Vagina (tissue), 2 donors: ENCODE data around the gene TPM4. TPM values are rescaled to one million over a fixed set of nuclear protein-coding genes. Genes with fewer than 3 reads are reported as not detected.

Experiments
- DNase-seq, 2 donors: peaks; one replicate each; pipeline ENCODE4 v3.0.0-alpha.2; 2017; ENCODE audit errors: extremely low spot score in 2 of 2
- H3K27ac ChIP-seq: fragments of 200-600 bp; sonication (generic); one replicate; pipeline ENCODE4 v1.5.1; 2019
- H3K27me3 ChIP-seq: fragments of 200-600 bp; sonication (generic); one replicate; pipeline ENCODE4 v1.5.1; 2019
- H3K36me3 ChIP-seq, 2 donors: fragments of 200-600 bp; sonication (generic); one replicate each; pipeline ENCODE4 v1.5.1; 2017 to 2019
- H3K4me1 ChIP-seq: fragments of 200-600 bp; sonication (generic); one replicate; pipeline ENCODE4 v1.5.1; 2019
- H3K4me3 ChIP-seq, 2 donors: fragments of 200-600 bp; sonication (generic); 1 replicate in 1 of 2; 2 replicates in 1 of 2; pipeline ENCODE4 v1.5.1; 2016 to 2019
- H3K9me3 ChIP-seq: fragments of 200-600 bp; sonication (generic); one replicate; pipeline ENCODE4 v1.5.1; 2019
- CTCF ChIP-seq, 3 experiments: fragments of 450-650 bp in 2 of 3; fragments of 200-600 bp in 1 of 3; sonication (generic) in 1 of 3; IDR thresholded peaks; one replicate each; pipeline ENCODE4 v1.5.1; 2017 to 2019; ENCODE audit warnings: antibody characterized with exemption in 3 of 3, mild to moderate bottlenecking in 2 of 3, moderate library complexity in 2 of 3
- POLR2A ChIP-seq, 2 donors: fragments of 450-650 bp; IDR thresholded peaks; one replicate each; pipeline ENCODE4 v1.6.1; 2017; ENCODE audit warnings: antibody characterized with exemption in 2 of 2, mild to moderate bottlenecking in 2 of 2, moderate library complexity in 2 of 2
- POLR2AphosphoS5 ChIP-seq, 2 donors: sonication (generic); formaldehyde crosslinking; IDR thresholded peaks; one replicate each; pipeline ENCODE4 v1.9.0; 2017; ENCODE audit warnings: antibody characterized with exemption in 2 of 2, mild to moderate bottlenecking in 2 of 2, low read depth in 1 of 2; ENCODE audit not compliant: insufficient read depth in 1 of 2
- intact Hi-C: fragments of 100-400 bp; cut with DNase I; formaldehyde crosslinking; loops from one replicate; pipeline ENCODE4 v1.15.1; 2023
- total RNA-seq: library from RNA; depleted of rRNA; stranded (reverse); fragments of >200 nt; gene quantifications from one replicate; pipeline ENCODE4 v1.2.3, GENCODE V29; 2016

TPM4 gene
- total RNA-seq, 1 donor from 2014 or later: 409 TPM

GRCh38 chr19:16041991-16042386, 34.3 kb upstream of the TPM4 start:
- Histone ChIP-seq H3K27ac (no peak overlapping the region), H3K9me3 (no peaks in the 10 kb centered on the region), H3K4me3 (no peak overlapping the region), H3K27me3 (no peaks in the 10 kb centered on the region), H3K36me3 (no peaks in the 10 kb centered on the region), H3K4me1 (peaks cover 12% of the 10 kb centered on the region)
- intact Hi-C loops: loop anchor here (5.0 kb wide), 1 partner anchor 70 kb away; the partner anchor contains the start of gene RAB8A
- no peak for TF ChIP-seq POLR2A (IDR thresholded peaks at IDR 0.05)
- TF ChIP-seq POLR2AphosphoS5 (IDR thresholded peaks at IDR 0.05; ENCODE audit: insufficient read depth in 1 of 2, low read depth in 1 of 2): no peak
- TF ChIP-seq CTCF (IDR thresholded peaks at IDR 0.05): no peak
- no peak for DNase-seq

GRCh38 chr19:16042533-16043085, 33.7 kb upstream of the TPM4 start:
- no peaks in the 10 kb centered on the region for H3K36me3 ChIP-seq
- no peak overlapping the region for H3K27ac ChIP-seq
- intact Hi-C loops: loop anchor here (5.0 kb wide), 1 partner anchor 70 kb away; the partner anchor contains the start of gene RAB8A
- no peaks in the 10 kb centered on the region for H3K27me3 ChIP-seq
- TF ChIP-seq CTCF (IDR thresholded peaks at IDR 0.05): no peak
- no peak for TF ChIP-seq POLR2A (IDR thresholded peaks at IDR 0.05)
- no peak for TF ChIP-seq POLR2AphosphoS5 (IDR thresholded peaks at IDR 0.05; ENCODE audit: insufficient read depth in 1 of 2, low read depth in 1 of 2)
- no peaks in the 10 kb centered on the region for H3K9me3 ChIP-seq
- H3K4me3 ChIP-seq: no peak overlapping the region
- peaks cover 12% of the 10 kb centered on the region for H3K4me1 ChIP-seq
- DNase-seq: no peak

GRCh38 chr19:16043156-16043757, 33.0 kb upstream of the TPM4 start:
- H3K9me3 ChIP-seq: no peaks in the 10 kb centered on the region
- no peak overlapping the region for H3K27ac ChIP-seq
- H3K27me3 ChIP-seq: no peaks in the 10 kb centered on the region
- H3K4me1 ChIP-seq: peaks cover 12% of the 10 kb centered on the region
- intact Hi-C loops: loop anchor here (5.0 kb wide), 1 partner anchor 69 kb away; the partner anchor contains the start of gene RAB8A
- H3K4me3 ChIP-seq: no peak overlapping the region
- no peaks in the 10 kb centered on the region for H3K36me3 ChIP-seq
- DNase-seq: no peak
- TF ChIP-seq POLR2A (IDR thresholded peaks at IDR 0.05) (no peak), POLR2AphosphoS5 (IDR thresholded peaks at IDR 0.05; ENCODE audit: insufficient read depth in 1 of 2, low read depth in 1 of 2) (no peak)

DNA sequence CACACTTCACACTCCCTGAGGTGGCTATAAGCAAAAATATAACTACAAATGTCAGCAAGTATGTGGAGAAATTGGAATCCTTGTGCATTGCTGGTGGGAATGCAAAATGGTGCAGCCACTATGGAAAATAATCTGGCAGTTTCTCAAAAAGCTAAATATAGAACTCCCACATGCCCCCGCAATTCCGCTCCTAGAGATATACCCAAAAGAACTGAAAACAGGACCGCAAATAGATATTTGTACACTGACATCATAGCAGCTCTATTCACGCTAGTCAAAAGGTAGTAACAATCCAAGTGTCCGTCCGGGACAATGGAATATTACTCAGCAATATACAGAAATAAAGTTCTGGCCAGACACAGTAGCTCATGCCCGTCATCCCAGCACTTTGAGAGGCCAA, 31.5 kb upstream of the TPM4 start:
- Histone ChIP-seq H3K4me3 (no peak overlapping the region), H3K36me3 (no peaks in the 10 kb centered on the region), H3K4me1 (peaks cover 12% of the 10 kb centered on the region), H3K27ac (no peak overlapping the region), H3K9me3 (no peaks in the 10 kb centered on the region), H3K27me3 (no peaks in the 10 kb centered on the region)
- intact Hi-C loops: loop anchor here (5.0 kb wide), 1 partner anchor 68 kb away; the partner anchor contains the start of gene RAB8A
- no peak for TF ChIP-seq CTCF (IDR thresholded peaks at IDR 0.05)
- TF ChIP-seq POLR2AphosphoS5 (IDR thresholded peaks at IDR 0.05; ENCODE audit: insufficient read depth in 1 of 2, low read depth in 1 of 2): no peak
- no peak for TF ChIP-seq POLR2A (IDR thresholded peaks at IDR 0.05)
- DNase-seq: no peak

DNA sequence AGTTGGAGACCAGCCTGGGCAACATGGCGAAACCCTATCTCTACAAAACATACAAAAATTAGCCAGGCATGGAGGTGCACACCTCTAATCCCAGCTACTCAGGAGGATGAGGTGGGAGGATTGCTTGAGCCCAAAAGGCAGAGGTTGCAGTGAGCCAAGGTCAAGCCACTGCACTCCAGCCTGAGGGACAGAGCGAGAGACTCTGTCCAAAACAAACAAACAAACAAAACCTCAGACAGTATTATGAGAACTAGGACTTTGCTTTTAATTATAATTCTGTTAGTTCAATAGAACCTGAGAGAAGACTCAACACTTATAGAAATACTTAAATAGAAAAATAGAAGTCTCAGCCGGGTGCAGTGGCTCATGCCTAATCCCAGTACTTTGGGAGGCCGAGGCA, 31.1 kb upstream of the TPM4 start:
- Histone ChIP-seq H3K27me3 (no peaks in the 10 kb centered on the region), H3K36me3 (no peaks in the 10 kb centered on the region), H3K27ac (no peak overlapping the region), H3K4me3 (no peak overlapping the region), H3K9me3 (no peaks in the 10 kb centered on the region), H3K4me1 (peaks cover 12% of the 10 kb centered on the region)
- intact Hi-C loops: no loop called here
- TF ChIP-seq CTCF (IDR thresholded peaks at IDR 0.05) (no peak), POLR2AphosphoS5 (IDR thresholded peaks at IDR 0.05; ENCODE audit: insufficient read depth in 1 of 2, low read depth in 1 of 2) (no peak), POLR2A (IDR thresholded peaks at IDR 0.05) (no peak)
- DNase-seq: no peak
